HG02870 (cell line): ENCODE measurements around the gene FMR1NB.

Experiments used
- ATAC-seq: cut with Tn5 transposase; IDR thresholded peaks from one replicate; pipeline ENCODE4 v1.9.1; 2021; ENCODE audit warnings: mild to moderate bottlenecking, moderate library complexity; ENCODE audit not compliant: unreplicated experiment

FMR1NB gene

DNA sequence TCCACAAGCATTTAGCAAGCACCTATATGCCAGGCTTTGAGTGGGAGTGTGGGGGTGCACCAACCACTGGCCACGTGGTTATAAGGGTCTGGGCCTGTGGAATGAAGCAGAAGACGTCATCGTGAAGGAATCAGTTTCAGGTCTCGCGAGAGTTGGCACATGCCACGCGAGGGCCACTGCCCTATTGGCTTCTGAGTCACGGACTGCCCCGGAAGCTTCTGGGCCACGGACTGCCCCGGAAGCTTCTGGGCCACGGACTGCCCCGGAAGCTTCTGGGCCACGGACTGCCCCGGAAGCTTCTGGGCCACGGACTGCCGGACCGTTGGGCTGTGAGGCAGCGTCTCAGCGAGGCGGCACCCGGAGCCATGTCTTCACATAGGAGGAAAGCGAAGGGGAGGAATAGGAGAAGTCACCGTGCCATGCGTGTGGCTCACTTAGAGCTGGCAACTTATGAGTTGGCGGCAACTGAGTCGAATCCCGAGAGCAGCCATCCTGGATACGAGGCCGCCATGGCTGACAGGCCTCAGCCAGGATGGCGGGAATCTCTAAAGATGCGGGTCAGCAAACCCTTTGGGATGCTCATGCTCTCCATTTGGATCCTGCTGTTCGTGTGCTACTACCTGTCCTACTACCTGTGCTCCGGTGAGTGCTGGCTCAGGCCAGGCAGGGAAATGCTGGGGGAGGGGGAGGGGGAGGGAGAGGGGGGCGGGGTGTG, at the start of gene FMR1NB:
FMR1NB (plus strand) TSS at position 300 of the 715 bp plus-strand sequence; CDS start at position 366, 66 bp downstream.
- no peak for ATAC-seq

DNA sequence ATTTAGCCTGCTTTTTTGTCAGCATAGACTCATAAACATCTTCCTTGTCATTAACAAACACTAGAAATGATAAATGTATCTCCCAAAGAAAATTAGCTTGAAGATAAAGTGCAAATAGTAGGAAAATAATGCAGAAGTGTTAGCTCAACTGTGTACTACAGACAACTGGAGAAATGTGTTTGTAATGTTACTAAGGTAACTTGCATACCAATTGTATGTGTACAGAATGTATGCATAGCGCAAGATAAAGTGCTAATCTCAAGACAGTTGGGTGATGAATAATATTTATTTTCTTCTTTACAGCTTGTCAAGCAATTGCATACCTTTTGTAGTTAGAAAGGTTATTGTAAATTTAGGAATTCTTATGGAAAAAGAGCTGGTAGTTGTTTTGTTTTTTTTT, 47.3 kb upstream of the FMR1NB start:
- ATAC-seq = no peak

DNA sequence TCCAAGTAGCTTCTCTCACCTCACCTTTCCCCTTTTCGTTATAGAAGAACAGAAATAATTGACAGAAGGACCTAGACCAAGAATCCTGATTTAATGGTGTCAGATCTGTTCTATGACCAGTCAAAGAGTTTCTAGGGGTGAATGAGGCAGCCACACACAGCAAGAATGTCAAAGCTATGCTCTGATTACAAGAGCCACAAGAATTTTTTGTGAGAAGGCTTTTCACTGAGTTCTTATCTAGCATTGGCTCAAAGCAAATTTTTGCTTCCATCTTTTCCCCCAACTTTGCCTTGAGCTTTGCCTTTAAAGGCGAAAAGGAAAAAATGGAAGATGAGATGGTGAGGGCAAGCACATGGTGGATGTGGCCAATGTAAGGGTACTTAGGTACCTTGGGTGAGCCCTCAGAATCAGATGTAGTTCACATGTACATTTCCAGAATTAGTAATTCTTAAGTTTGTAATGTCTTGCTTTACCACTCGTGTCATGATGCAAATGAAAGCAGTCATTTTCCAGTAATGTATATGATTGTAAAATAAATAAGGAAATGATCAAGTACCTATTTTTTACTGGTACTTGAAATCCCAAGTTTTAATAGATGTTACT, 45.9 kb upstream of the FMR1NB start:
- no peak for ATAC-seq

- no peak for ATAC-seq
Measured at GRCh38 chrX:147945286-147945685, 35.9 kb upstream of the FMR1NB start.

DNA sequence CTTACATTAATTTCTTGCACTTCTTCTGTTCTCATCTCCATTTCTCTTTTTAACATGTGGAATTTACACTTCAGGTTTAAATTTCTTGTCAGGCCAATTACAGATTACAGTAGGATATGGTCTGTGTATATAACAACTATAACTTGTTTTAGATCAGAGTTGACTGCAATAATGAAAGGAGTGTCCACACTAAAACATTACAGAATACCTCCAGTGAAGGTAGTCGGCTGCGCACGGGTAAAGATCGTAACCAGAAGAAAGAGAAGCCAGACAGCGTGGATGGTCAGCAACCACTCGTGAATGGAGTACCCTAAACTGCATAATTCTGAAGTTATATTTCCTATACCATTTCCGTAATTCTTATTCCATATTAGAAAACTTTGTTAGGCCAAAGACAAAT, 32.6 kb upstream of the FMR1NB start:
- no peak for ATAC-seq

- ATAC-seq = no peak
Measured at GRCh38 chrX:147950352-147950751, 30.8 kb upstream of the FMR1NB start.

DNA sequence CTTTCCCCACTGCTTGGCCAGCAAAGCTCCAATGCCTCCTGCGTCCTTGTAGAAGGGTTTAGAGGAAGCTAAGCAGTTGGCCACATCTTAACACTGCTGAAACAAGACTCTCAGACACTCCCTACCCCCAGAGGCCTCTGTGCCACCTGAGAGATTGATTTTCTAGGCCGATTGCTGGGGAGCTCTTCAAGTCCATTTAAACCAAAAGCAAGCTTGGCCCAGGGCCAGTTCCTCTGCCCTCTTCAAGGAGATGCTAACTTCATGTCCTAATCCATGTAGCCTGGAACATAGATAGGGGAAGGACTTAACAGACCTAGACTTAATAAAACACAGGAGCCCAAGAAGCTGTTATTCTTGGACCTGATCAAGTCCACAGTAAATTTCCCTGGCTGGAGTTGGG, 27.2 kb upstream of the FMR1NB start:
- ATAC-seq = no peak

DNA sequence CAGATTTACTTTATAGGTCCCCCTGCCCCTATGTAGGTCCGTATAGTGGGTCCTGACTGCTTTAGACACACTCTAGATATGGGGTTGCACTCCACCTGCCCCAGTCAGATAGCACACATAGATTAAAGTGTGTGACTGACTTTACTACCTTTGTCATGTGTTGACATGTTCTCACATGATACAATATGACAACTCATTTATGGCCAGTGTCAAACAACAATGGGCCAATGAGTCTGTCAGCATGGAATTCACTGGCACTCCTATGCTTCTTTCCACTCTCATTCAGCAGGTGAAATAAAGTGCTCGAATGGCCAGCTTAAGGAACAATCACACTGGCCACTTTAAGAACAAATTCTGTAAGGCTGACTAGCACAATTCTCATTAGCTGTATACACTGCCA, 23.8 kb upstream of the FMR1NB start:
- ATAC-seq = no peak

- no peak for ATAC-seq
Measured at GRCh38 chrX:147958291-147958690, 22.8 kb upstream of the FMR1NB start.

DNA sequence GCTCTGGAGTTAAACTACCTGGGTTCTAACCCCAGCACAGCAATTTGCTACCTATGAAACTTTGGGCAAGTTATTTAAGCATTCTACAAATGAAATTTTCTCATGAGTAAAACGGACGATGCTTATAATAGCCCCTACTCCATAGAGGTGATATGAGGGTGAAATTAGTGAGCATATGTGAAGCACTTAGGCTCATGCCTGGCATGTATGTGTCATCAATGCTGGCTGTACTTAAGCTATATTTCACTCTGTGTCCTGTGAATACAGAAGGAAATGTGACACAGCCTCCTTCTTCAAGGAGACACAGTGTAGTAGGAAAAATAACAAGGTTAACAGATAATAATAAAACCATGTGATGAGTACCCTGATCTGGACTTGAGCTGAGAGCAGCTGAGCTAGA, 20.4 kb upstream of the FMR1NB start:
- no peak for ATAC-seq

DNA sequence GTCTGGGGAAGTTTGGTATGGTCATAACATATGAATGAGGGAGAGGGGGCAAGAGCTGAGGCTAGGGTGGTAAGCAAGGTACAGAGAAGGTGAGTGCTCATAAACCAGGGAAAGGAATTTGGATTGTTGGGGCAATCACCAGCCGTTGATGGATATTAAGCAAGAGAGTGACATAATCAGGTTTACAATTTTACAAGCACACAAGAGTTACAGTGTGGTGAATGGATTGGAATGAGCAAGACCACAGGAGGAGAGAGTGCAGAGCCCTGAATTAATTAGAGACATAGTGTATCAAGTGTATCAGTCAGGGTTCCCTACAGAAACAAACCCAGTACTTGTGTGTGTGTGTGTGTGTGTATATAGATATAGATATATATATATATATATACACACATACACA, 18.7 kb upstream of the FMR1NB start:
- no peak for ATAC-seq

DNA sequence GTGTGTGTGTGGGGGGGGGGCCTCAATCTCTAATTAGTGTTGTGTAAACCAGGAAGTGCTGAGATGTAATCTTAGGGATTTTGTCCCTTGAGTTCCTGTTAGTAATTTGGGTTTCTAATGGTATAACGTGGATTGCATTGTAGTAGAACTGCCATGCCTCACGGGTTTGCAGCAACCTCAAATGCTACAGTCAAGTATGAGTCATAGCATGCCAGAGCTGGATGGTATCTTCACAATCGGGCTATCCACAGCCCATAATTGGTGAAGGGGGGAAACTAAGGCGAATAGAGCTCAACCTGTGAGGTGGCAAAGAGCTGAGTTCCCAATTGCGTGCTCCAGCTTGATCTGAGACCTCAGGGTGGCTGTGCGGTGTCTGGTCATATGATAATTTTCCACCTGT, 2.2 kb upstream of the FMR1NB start:
- no peak for ATAC-seq

DNA sequence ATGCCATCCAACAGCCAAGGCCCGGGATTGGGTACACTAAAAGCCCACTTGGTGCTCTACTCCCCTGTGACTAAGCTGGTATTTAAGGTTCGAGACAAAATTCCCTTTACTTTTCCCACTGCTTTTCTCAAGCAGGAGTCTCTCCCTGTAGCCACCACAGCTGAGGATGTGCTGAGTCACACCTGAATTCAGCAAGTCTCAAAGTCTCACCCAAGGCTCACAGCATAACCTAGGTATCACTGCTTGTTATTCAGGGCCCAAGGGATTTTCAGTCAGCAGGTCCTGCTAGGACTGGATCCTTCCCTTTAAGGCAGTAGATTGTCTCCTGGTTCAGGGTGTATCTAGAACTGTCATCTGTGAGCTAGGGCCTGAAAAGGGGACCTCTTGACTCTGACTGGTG, 39.2 kb downstream of the FMR1NB start:
- no peak for ATAC-seq

DNA sequence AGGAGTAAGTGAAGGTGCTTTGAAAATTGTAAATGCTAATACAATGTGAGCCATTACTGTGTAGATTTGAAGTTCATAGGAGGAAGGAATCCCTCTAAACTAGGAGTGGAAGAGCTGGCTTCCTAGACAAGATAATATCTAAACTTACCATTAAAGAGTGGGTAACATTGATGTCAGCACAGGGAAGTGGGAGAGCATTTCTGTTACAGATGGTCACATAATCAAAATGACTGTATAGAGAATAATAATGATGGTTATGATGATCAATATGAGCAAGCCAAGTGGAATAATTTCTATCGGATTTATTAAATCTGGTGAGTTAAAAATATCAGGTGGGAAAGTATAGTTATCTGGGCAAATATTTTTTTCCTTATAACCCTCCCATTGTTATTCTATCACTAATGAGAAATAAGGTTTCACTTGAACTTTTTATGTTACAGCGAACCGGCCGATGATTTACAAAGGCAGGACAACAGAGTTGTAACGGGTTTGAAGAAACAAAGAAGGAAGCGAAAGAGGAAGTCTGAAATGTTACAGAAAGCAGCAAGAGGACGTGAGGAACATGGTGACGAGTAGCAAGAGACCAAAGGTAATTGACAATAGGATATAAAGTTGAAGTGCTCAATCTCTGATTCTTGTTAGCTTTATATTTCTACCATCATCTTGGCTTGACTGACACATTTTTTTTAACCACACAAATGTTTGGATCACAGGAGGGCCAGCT, 43.5 kb downstream of the FMR1NB start:
- ATAC-seq = peak; percentile 79

DNA sequence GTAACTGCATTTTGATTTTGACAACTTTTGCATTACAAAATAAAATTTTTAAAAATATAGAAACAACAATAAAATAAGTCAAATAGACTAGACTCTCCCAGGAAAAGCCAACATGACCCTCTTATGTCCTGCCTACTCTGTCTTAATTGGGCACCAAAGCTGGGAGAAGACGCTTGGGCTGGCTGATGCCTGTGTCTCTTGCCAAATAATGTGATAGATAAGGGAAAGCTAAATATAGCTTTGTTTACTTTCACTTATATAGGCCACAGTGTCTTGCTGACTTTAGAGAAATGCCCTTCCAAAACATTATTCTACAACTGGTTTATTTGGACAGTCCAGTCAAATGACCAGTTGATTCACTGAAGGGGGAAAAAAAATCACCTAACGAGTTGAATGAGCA, 54.2 kb downstream of the FMR1NB start:
- ATAC-seq = no peak

- no peak for ATAC-seq
Measured at GRCh38 chrX:148037020-148037419, 55.9 kb downstream of the FMR1NB start.

GRCh38 chrX:148043271-148043855, 62.2 kb downstream of the FMR1NB start:
- ATAC-seq = no peak

GRCh38 chrX:148047200-148047599, 66.1 kb downstream of the FMR1NB start:
- ATAC-seq = no peak

GRCh38 chrX:148049441-148049840, 68.3 kb downstream of the FMR1NB start:
- peak; percentile 57 for ATAC-seq

GRCh38 chrX:148051973-148052372, 70.8 kb downstream of the FMR1NB start:
- ATAC-seq = no peak

DNA sequence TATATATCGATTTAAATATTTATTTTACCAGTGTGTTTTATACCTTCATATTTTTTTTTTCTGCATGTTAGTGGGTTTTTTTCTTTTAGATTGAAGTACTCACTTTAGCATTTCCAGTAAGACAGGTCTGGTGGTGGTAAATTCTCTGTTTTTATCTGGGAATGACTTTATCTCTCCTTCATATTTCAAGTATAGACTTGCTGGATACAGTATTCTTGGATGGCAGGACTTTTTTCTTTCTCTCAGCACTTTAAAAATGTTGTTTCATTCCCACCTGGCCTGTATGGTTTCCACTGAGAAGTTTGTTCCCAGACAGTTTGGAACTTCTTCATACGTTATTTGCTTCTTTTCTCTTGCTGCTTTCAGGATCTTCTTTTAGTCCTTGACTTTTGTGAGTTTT, 86.1 kb downstream of the FMR1NB start:
- no peak for ATAC-seq
